Loucy (cell line): Measurements from ENCODE around the gene DLK1.

Source experiments
- H2AFZ ChIP-seq: fragments of 200-600 bp; sonication (generic); 2 replicates; pipeline ENCODE4 v1.6.0; 2016; ENCODE audit warnings: antibody characterized with exemption, mild to moderate bottlenecking, low read length, moderate library complexity
- H3F3A ChIP-seq: fragments of 200-600 bp; 2 replicates; pipeline ENCODE4 v1.6.0; 2016; ENCODE audit warnings: antibody characterized with exemption, low read depth, mild to moderate bottlenecking
- H3K27me3 ChIP-seq: fragments of 200-600 bp; sonication (generic); 2 replicates; pipeline ENCODE4 v1.6.1; 2014; ENCODE audit warnings: low read length, mild to moderate bottlenecking; ENCODE audit not compliant: insufficient read depth, poor library complexity, severe bottlenecking
- H3K36me3 ChIP-seq: fragments of 200-600 bp; sonication (generic); 2 replicates; pipeline ENCODE4 v1.6.1; 2016; ENCODE audit warnings: low read length; ENCODE audit not compliant: insufficient read depth
- H3K4me1 ChIP-seq: fragments of 200-600 bp; sonication (generic); 2 replicates; pipeline ENCODE4 v1.5.1; 2014; ENCODE audit warnings: low read length, mild to moderate bottlenecking; ENCODE audit not compliant: insufficient read depth, poor library complexity, severe bottlenecking
- H3K4me2 ChIP-seq: fragments of 200-600 bp; sonication (generic); 2 replicates; pipeline ENCODE4 v1.6.0; 2014; ENCODE audit warnings: antibody characterized with exemption, low read length, low read depth, mild to moderate bottlenecking; ENCODE audit not compliant: poor library complexity, severe bottlenecking
- H3K4me3 ChIP-seq: fragments of 200-600 bp; sonication (generic); 2 replicates; pipeline ENCODE4 v1.5.1; 2014; ENCODE audit warnings: low read length, mild to moderate bottlenecking, mixed read lengths; ENCODE audit not compliant: poor library complexity, severe bottlenecking
- H3K79me2 ChIP-seq: fragments of 200-600 bp; sonication (generic); 2 replicates; pipeline ENCODE4 v1.6.1; 2014; ENCODE audit warnings: low read length; ENCODE audit not compliant: insufficient read depth
- H3K9ac ChIP-seq: fragments of 200-600 bp; sonication (generic); 2 replicates; pipeline ENCODE4 v1.6.0; 2014; ENCODE audit warnings: mild to moderate bottlenecking, low read depth, low read length, moderate library complexity; ENCODE audit not compliant: poor library complexity, severe bottlenecking
- H3K9me2 ChIP-seq: fragments of 200-600 bp; sonication (generic); replicated peaks from 2 replicates; pipeline ENCODE4 v1.6.1; 2016; ENCODE audit warnings: low read depth, low read length, mixed read lengths
- H3K9me3 ChIP-seq: fragments of 200-600 bp; sonication (generic); 2 replicates; pipeline ENCODE4 v1.6.1; 2014; ENCODE audit warnings: mild to moderate bottlenecking, antibody characterized with exemption, low read length, low read depth; ENCODE audit not compliant: insufficient read depth
- H4K20me1 ChIP-seq: fragments of 200-600 bp; sonication (generic); 2 replicates; pipeline ENCODE4 v1.6.0; 2014; ENCODE audit warnings: antibody characterized with exemption, low read length, mild to moderate bottlenecking; ENCODE audit not compliant: insufficient read depth, poor library complexity, severe bottlenecking
- EZH2phosphoT487 ChIP-seq: fragments of 200-600 bp; IDR thresholded peaks from 2 replicates; pipeline ENCODE4 v1.6.1; 2018; ENCODE audit warnings: antibody characterized with exemption, mild to moderate bottlenecking, moderate library complexity, borderline replicate concordance
- TF ChIP-seq, protein P1 (sequence below): fragments of 200-600 bp; sonication (generic); conservative IDR thresholded peaks from 2 replicates; pipeline ENCODE4 v1.5.1; 2014; ENCODE audit warnings: mild to moderate bottlenecking, antibody characterized with exemption, low read length

DLK1 gene

DNA sequence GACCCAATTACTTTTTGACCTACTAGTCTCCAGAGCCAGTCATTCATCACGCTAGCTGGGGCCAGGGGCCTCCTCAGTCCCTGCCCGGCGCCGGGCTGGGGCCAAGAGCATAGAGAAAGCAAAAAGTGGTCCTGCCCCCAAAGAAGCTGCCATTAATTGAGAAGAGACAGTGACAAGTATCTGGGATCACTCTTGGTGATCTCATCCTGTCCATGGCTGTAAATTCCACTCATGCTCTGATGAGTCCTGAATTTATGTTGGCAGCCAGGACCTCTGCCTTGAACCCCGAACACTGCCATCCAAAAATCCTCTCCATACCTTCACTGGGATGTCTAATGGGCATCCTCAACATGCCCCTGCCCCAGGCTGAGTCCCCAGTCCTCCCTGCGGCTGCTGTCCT is 34.4 kb upstream of the DLK1 start:
- no peaks in the 10 kb centered on the region for H3K9me2 ChIP-seq
- H3F3A ChIP-seq, result no peaks in the 10 kb centered on the region
- H4K20me1 ChIP-seq, result no peaks in the 10 kb centered on the region
- no peak overlapping the region for H3K4me2 ChIP-seq
- H2AFZ ChIP-seq, result no peak overlapping the region
- peaks cover 28% of the 10 kb centered on the region for H3K4me1 ChIP-seq
- H3K4me3 ChIP-seq, result no peak overlapping the region
- H3K9ac ChIP-seq, result no peak overlapping the region
- H3K36me3 ChIP-seq, result no peaks in the 10 kb centered on the region
- no peaks in the 10 kb centered on the region for H3K27me3 ChIP-seq
- TF ChIP-seq EZH2phosphoT487, result no peak
- TF ChIP-seq, protein P1, sequence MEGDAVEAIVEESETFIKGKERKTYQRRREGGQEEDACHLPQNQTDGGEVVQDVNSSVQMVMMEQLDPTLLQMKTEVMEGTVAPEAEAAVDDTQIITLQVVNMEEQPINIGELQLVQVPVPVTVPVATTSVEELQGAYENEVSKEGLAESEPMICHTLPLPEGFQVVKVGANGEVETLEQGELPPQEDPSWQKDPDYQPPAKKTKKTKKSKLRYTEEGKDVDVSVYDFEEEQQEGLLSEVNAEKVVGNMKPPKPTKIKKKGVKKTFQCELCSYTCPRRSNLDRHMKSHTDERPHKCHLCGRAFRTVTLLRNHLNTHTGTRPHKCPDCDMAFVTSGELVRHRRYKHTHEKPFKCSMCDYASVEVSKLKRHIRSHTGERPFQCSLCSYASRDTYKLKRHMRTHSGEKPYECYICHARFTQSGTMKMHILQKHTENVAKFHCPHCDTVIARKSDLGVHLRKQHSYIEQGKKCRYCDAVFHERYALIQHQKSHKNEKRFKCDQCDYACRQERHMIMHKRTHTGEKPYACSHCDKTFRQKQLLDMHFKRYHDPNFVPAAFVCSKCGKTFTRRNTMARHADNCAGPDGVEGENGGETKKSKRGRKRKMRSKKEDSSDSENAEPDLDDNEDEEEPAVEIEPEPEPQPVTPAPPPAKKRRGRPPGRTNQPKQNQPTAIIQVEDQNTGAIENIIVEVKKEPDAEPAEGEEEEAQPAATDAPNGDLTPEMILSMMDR, result no peak
- no peaks in the 10 kb centered on the region for H3K79me2 ChIP-seq
- no peaks in the 10 kb centered on the region for H3K9me3 ChIP-seq

DNA sequence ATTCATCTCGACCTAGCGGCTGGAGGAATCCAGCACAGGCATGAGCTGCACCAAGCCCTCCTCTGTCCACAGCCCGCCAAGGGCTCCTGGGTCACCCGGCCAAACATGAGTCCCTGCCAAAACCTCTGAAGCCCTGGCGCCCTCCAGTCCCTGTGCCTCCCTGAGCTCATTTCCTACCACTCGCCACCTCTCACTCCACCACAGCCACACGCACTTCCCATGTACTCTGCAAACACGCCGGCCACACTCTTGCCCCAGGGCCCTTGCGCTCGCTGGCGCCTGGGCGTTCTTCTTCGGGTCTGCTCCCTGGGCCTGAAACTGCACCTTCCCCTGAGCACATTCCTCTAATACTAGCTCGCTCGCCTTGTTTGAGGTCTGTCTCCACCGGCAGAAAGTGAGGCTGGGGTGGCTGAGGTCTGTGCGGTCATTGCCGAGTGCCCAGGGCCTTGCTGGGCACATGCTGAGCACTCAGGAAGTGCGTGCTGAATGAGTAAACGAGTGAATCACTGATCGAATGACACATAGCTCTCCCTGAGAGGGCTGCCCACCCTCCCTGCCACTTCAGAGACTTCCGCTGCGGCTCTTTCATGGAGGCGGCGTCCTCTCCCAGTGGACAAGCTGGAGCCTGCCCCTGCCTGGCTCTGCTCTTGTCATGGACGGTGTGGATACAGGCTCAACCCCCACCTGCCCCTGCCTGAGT is 33.7 kb upstream of the DLK1 start:
- no peaks in the 10 kb centered on the region for H3K9me3 ChIP-seq
- H2AFZ ChIP-seq, result no peak overlapping the region
- H3K79me2 ChIP-seq, result no peaks in the 10 kb centered on the region
- no peak overlapping the region for H3K4me3 ChIP-seq
- no peak overlapping the region for H3K4me2 ChIP-seq
- no peaks in the 10 kb centered on the region for H4K20me1 ChIP-seq
- H3K4me1 ChIP-seq, result peaks cover 30% of the 10 kb centered on the region
- H3K36me3 ChIP-seq, result no peaks in the 10 kb centered on the region
- TF ChIP-seq EZH2phosphoT487, result no peak
- TF ChIP-seq, protein P1, result no peak
- H3F3A ChIP-seq, result no peaks in the 10 kb centered on the region
- H3K9me2 ChIP-seq, result no peaks in the 10 kb centered on the region
- no peak overlapping the region for H3K9ac ChIP-seq
- H3K27me3 ChIP-seq, result no peaks in the 10 kb centered on the region

DNA sequence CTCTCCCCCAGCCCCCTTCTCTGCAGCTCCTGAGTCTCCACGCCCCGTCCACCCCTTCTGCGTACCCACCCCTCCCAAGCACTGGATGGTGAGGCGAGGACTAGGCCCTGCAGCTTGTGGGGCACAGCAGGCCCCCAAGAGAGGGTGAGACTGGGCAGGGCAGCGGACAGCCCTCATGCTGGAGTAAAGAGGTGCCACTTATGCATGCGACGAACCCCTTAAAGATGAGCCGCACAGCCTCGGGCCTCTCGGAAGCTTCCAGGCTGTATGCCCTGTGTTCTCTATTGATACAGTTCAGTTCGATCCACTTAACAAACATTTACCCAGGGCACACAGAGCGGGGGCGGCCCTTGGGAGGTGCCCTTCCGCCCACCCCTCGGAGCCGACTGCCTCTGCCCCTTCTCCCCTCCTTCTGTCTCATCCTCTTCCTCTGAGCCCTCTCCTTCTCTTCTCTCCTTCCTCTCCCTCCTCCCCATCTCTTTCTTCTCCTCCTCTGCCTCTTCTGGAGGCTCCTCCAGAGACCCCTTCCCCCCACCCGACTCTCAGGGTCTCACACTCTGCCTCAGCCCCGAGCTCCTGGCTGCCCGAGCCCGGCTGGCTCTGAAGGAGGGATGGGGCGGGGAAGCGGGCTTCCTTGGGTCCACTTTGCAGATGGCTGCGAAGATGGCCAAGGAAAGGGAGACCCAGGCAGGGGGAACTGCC is 32.7 kb upstream of the DLK1 start:
- Histone ChIP-seq H3K27me3 (no peaks in the 10 kb centered on the region), H3K9ac (no peak overlapping the region), H3K4me1 (peaks cover 30% of the 10 kb centered on the region), H3K4me3 (no peak overlapping the region), H3K79me2 (no peaks in the 10 kb centered on the region), H3K4me2 (no peak overlapping the region), H3K36me3 (no peaks in the 10 kb centered on the region), H3F3A (no peaks in the 10 kb centered on the region), H3K9me3 (no peaks in the 10 kb centered on the region), H4K20me1 (no peaks in the 10 kb centered on the region), H3K9me2 (no peaks in the 10 kb centered on the region), H2AFZ (no peak overlapping the region)
- TF ChIP-seq, protein P1, result no peak
- no peak for TF ChIP-seq EZH2phosphoT487
